ENCODE data around the gene KIF6. TPM values are rescaled to one million over a fixed set of nuclear protein-coding genes. Genes with fewer than 3 reads are reported as not detected.

The KIF6 gene
- total RNA-seq, 2 experiments from 2014 or later: not detected

GRCh38 chr6:39378175-39378959, 346.8 kb downstream of the KIF6 start:
- no peak overlapping the region for H3K27ac Mint-ChIP-seq

GRCh38 chr6:39377539-39377950, 347.7 kb downstream of the KIF6 start:
- POLR2A ChIA-PET: no interaction called here
- Mint-ChIP-seq H3K27ac (no peak overlapping the region), H3K9me3 (no peaks in the 10 kb centered on the region), H3K4me3 (no peak overlapping the region), H3K4me1 (no peaks in the 10 kb centered on the region), H3K27me3 (peaks cover 15% of the 10 kb centered on the region), H3K36me3 (no peaks in the 10 kb centered on the region)
- DNase-seq: no peak
- no peak for ATAC-seq (ENCODE audit: low read depth)

More at GRCh38 chr6:39378175-39378959, 346.8 kb downstream of the KIF6 start:
- ATAC-seq (ENCODE audit: low read depth) (no peak), DNase-seq (no peak)
- Mint-ChIP-seq H3K27me3 (peaks cover 17% of the 10 kb centered on the region), H3K9me3 (no peaks in the 10 kb centered on the region), H3K36me3 (no peaks in the 10 kb centered on the region), H3K4me3 (no peak overlapping the region), H3K4me1 (no peaks in the 10 kb centered on the region)
- POLR2A ChIA-PET: no interaction called here

- Mint-ChIP-seq H3K9me3 (no peaks in the 10 kb centered on the region), H3K27me3 (peaks cover 11% of the 10 kb centered on the region), H3K4me1 (no peaks in the 10 kb centered on the region), H3K27ac (no peak overlapping the region), H3K36me3 (no peaks in the 10 kb centered on the region), H3K4me3 (no peak overlapping the region)
- POLR2A ChIA-PET: no interaction called here
- no peak for ATAC-seq (ENCODE audit: low read depth)
- no peak for DNase-seq
Measured at GRCh38 chr6:39375405-39375804, 349.8 kb downstream of the KIF6 start.

DNA sequence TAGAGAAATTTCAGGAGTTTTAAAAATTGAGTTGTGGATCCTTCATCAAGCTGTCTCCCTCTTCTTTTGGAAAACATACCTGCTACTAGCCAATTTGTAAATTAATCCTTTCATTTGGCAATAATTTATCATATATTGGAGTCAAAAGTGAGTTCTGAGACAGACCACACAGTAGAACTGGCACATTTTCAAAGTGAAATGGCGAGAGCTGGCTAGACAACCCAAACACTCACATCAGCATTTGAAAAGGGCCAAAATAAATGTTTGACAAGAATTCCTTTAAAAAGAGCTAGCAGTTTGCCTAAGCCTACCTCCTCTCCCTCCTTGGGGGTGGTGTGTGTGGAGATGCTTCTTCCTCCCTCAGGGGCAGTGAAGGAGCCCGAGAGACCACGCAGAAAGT, 354.8 kb downstream of the KIF6 start:
- Mint-ChIP-seq H3K4me1 (no peaks in the 10 kb centered on the region), H3K36me3 (no peaks in the 10 kb centered on the region), H3K9me3 (no peaks in the 10 kb centered on the region), H3K4me3 (no peak overlapping the region), H3K27ac (no peak overlapping the region), H3K27me3 (peaks cover 5% of the 10 kb centered on the region)
- DNase-seq (no peak), ATAC-seq (ENCODE audit: low read depth) (no peak)
- POLR2A ChIA-PET: no interaction called here

- H3K27ac Mint-ChIP-seq: no peak overlapping the region
- H3K9me3 Mint-ChIP-seq: no peaks in the 10 kb centered on the region
- no peak overlapping the region for H3K4me3 Mint-ChIP-seq
- H3K4me1 Mint-ChIP-seq: no peaks in the 10 kb centered on the region
- POLR2A ChIA-PET: no interaction called here
- no peaks in the 10 kb centered on the region for H3K36me3 Mint-ChIP-seq
- ATAC-seq (ENCODE audit: low read depth): no peak
- peaks cover 5% of the 10 kb centered on the region for H3K27me3 Mint-ChIP-seq
- no peak for DNase-seq
Measured at GRCh38 chr6:39369987-39370386, 355.2 kb downstream of the KIF6 start.

DNA sequence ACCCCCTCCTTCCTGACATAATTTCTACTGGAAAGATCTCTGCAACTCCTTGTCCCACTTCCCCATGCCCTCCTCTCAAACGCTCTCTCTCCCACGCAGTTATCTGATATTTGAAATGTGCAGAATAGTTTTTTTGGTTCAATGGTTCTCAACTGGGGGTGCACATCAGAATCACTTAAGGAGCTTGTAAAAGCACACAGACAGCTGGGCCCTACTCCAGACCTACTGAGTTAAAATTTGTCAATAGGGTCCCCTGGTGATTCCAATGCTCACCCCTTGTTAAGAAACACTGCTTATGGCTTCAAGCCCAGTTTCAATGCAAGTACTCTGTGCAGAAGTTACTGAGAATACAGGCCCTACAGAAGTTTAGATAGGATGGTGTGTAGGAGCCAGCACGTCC, 357.5 kb downstream of the KIF6 start:
- ATAC-seq (ENCODE audit: low read depth) (no peak), DNase-seq (no peak)
- Mint-ChIP-seq H3K27ac (no peak overlapping the region), H3K4me1 (no peaks in the 10 kb centered on the region), H3K27me3 (no peaks in the 10 kb centered on the region), H3K36me3 (no peaks in the 10 kb centered on the region), H3K4me3 (no peak overlapping the region), H3K9me3 (no peaks in the 10 kb centered on the region)
- POLR2A ChIA-PET: no interaction called here

GRCh38 chr6:39366931-39367618, 358.1 kb downstream of the KIF6 start:
- H3K36me3 Mint-ChIP-seq: no peaks in the 10 kb centered on the region
- no peak for ATAC-seq (ENCODE audit: low read depth)
- H3K27me3 Mint-ChIP-seq: no peaks in the 10 kb centered on the region
- no peak overlapping the region for H3K27ac Mint-ChIP-seq
- no peak for DNase-seq
- no peaks in the 10 kb centered on the region for H3K4me1 Mint-ChIP-seq
- H3K9me3 Mint-ChIP-seq: no peaks in the 10 kb centered on the region
- H3K4me3 Mint-ChIP-seq: no peak overlapping the region
- POLR2A ChIA-PET: no interaction called here

DNA sequence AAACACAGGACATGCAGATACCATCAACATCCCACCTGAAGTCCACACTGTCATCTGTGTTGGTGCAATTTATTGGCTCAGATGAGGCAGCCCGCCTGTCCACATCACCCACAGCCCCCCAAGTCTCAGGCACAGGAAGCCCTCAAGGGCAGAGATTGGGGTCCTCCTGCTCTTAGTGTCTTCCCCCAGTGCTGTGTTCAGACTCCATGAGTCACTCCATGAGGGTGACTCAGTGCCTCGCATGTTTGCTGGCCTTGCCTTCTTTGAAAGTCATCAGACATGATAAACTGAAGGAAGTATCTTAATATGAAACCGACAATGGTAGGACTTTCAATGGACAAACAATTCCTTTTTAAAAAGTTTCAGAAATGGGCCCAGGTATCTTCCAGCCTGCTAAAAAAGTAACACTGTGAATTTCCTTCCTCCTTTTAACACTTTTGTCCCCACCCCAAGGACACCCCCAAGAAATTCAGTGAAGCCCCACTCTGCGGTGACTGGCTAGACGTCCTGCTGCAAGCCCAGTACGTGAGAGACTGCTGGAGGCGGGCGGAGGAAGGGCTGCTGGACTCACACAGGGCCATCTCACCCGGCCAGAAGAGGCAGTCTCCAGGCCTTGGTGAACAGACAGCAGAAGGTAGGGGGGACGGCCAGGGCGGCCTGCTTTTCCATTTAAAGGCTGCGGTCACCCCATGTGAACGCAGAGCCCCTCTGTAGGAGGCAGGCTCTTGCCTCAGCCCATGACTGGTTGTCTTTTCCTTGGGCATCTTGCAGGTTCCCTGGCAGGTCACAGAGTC, 359.7 kb downstream of the KIF6 start:
- no peaks in the 10 kb centered on the region for H3K27me3 Mint-ChIP-seq
- H3K9me3 Mint-ChIP-seq: no peaks in the 10 kb centered on the region
- H3K27ac Mint-ChIP-seq: no peak overlapping the region
- H3K36me3 Mint-ChIP-seq: no peaks in the 10 kb centered on the region
- DNase-seq (no peak), ATAC-seq (ENCODE audit: low read depth) (no peak)
- H3K4me1 Mint-ChIP-seq: no peaks in the 10 kb centered on the region
- no peak overlapping the region for H3K4me3 Mint-ChIP-seq
- POLR2A ChIA-PET: no interaction called here

GRCh38 chr6:39363280-39363679, 361.9 kb downstream of the KIF6 start:
- Mint-ChIP-seq H3K36me3 (no peaks in the 10 kb centered on the region), H3K4me3 (no peak overlapping the region), H3K9me3 (no peaks in the 10 kb centered on the region), H3K27me3 (no peaks in the 10 kb centered on the region), H3K27ac (no peak overlapping the region), H3K4me1 (no peaks in the 10 kb centered on the region)
- no peak for ATAC-seq (ENCODE audit: low read depth)
- no peak for DNase-seq
- POLR2A ChIA-PET: no interaction called here

- POLR2A ChIA-PET: no interaction called here
- Mint-ChIP-seq H3K27ac (no peak overlapping the region), H3K27me3 (no peaks in the 10 kb centered on the region), H3K36me3 (no peaks in the 10 kb centered on the region), H3K9me3 (no peaks in the 10 kb centered on the region), H3K4me1 (no peaks in the 10 kb centered on the region), H3K4me3 (no peak overlapping the region)
- no peak for ATAC-seq (ENCODE audit: low read depth)
- no peak for DNase-seq
Measured at GRCh38 chr6:39362487-39362865, 362.7 kb downstream of the KIF6 start.

GRCh38 chr6:39361657-39362486, 363.3 kb downstream of the KIF6 start:
- no peak overlapping the region for H3K4me3 Mint-ChIP-seq
- H3K4me1 Mint-ChIP-seq: no peaks in the 10 kb centered on the region
- ATAC-seq (ENCODE audit: low read depth): peak; percentile 75
- H3K27me3 Mint-ChIP-seq: no peaks in the 10 kb centered on the region
- DNase-seq: peak; percentile 57
- no peaks in the 10 kb centered on the region for H3K9me3 Mint-ChIP-seq
- H3K27ac Mint-ChIP-seq: no peak overlapping the region
- POLR2A ChIA-PET: no interaction called here
- no peaks in the 10 kb centered on the region for H3K36me3 Mint-ChIP-seq

DNA sequence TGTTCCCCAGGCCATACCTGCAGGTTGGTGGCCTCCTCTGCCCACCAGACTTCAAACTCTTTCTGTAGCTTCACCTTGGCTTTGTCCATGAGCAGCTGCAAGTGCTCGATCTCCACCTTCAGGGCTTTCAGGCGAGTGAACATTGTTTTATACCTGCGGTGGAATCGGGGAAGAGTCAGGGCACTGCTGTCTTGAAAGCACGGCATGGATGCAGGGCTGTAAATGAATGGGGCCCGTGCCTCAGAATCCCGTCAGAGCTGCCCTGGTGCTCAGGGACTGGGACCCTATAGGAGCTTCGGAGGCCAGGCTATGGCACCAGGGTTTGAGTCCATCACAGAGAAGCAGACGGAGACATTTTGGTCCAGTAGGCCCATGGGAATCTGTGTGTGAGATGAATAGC, 364.8 kb downstream of the KIF6 start:
- ATAC-seq (ENCODE audit: low read depth) (no peak), DNase-seq (no peak)
- Mint-ChIP-seq H3K4me3 (no peak overlapping the region), H3K36me3 (no peaks in the 10 kb centered on the region), H3K4me1 (no peaks in the 10 kb centered on the region), H3K27me3 (no peaks in the 10 kb centered on the region), H3K27ac (no peak overlapping the region), H3K9me3 (no peaks in the 10 kb centered on the region)
- POLR2A ChIA-PET: no interaction called here

GRCh38 chr6:39357998-39358686, 367.1 kb downstream of the KIF6 start:
- Mint-ChIP-seq H3K36me3 (no peaks in the 10 kb centered on the region), H3K4me1 (no peaks in the 10 kb centered on the region), H3K27ac (no peak overlapping the region), H3K27me3 (no peaks in the 10 kb centered on the region), H3K9me3 (no peaks in the 10 kb centered on the region), H3K4me3 (no peak overlapping the region)
- DNase-seq: no peak
- ATAC-seq (ENCODE audit: low read depth): no peak
- POLR2A ChIA-PET: no interaction called here

Data from activated naive CD8-positive, alpha-beta T cell treated with anti-CD3 and anti-CD28 coated beads, Interleukin-2, amount 10 ng/mL, durations not matched to agents 7 days and 5 days (primary cell).